ENCODE data around the gene BIN1.

The BIN1 gene

GRCh38 chr2:127140538-127140937, 33.6 kb upstream of the BIN1 start:
- no peak overlapping the region for H3K27ac Mint-ChIP-seq

GRCh38 chr2:127139766-127140165, 32.8 kb upstream of the BIN1 start:
- Mint-ChIP-seq H3K4me1 (ENCODE audit: low read depth) (peaks cover 5% of the 10 kb centered on the region), H3K9me3 (no peaks in the 10 kb centered on the region), H3K27me3 (no peaks in the 10 kb centered on the region), H3K27ac (no peak overlapping the region), H3K36me3 (ENCODE audit: low read depth) (no peaks in the 10 kb centered on the region), H3K4me3 (no peak overlapping the region)

More at GRCh38 chr2:127140538-127140937, 33.6 kb upstream of the BIN1 start:
- H3K27me3 Mint-ChIP-seq = no peaks in the 10 kb centered on the region
- H3K4me1 Mint-ChIP-seq (ENCODE audit: low read depth) = peaks cover 5% of the 10 kb centered on the region
- no peaks in the 10 kb centered on the region for H3K36me3 Mint-ChIP-seq (ENCODE audit: low read depth)
- no peak overlapping the region for H3K4me3 Mint-ChIP-seq
- no peaks in the 10 kb centered on the region for H3K9me3 Mint-ChIP-seq

- Mint-ChIP-seq H3K9me3 (no peaks in the 10 kb centered on the region), H3K36me3 (ENCODE audit: low read depth) (no peaks in the 10 kb centered on the region), H3K27ac (no peak overlapping the region), H3K27me3 (no peaks in the 10 kb centered on the region), H3K4me1 (ENCODE audit: low read depth) (peaks cover 5% of the 10 kb centered on the region), H3K4me3 (no peak overlapping the region)
These were observed 31.3 kb upstream of the BIN1 start for GRCh38 chr2:127138281-127138680.

- Mint-ChIP-seq H3K36me3 (ENCODE audit: low read depth) (no peaks in the 10 kb centered on the region), H3K27ac (no peak overlapping the region), H3K4me1 (ENCODE audit: low read depth) (peaks cover 5% of the 10 kb centered on the region), H3K27me3 (no peaks in the 10 kb centered on the region), H3K9me3 (no peaks in the 10 kb centered on the region), H3K4me3 (no peak overlapping the region)
These were observed 30.8 kb upstream of the BIN1 start for GRCh38 chr2:127137741-127138140.

GRCh38 chr2:127137225-127137624, 30.3 kb upstream of the BIN1 start:
- Mint-ChIP-seq H3K9me3 (no peaks in the 10 kb centered on the region), H3K27me3 (no peaks in the 10 kb centered on the region), H3K4me3 (no peak overlapping the region), H3K36me3 (ENCODE audit: low read depth) (no peaks in the 10 kb centered on the region), H3K4me1 (ENCODE audit: low read depth) (peaks cover 5% of the 10 kb centered on the region), H3K27ac (no peak overlapping the region)

GRCh38 chr2:127134833-127135830, 28.2 kb upstream of the BIN1 start:
- H3K4me3 Mint-ChIP-seq = no peak overlapping the region
- H3K36me3 Mint-ChIP-seq (ENCODE audit: low read depth) = no peaks in the 10 kb centered on the region
- H3K9me3 Mint-ChIP-seq = no peaks in the 10 kb centered on the region
- peaks cover 5% of the 10 kb centered on the region for H3K4me1 Mint-ChIP-seq (ENCODE audit: low read depth)
- no peaks in the 10 kb centered on the region for H3K27me3 Mint-ChIP-seq
- H3K27ac Mint-ChIP-seq = no peak overlapping the region

GRCh38 chr2:127134235-127134634, 27.3 kb upstream of the BIN1 start:
- Mint-ChIP-seq H3K27me3 (no peaks in the 10 kb centered on the region), H3K4me3 (no peak overlapping the region), H3K9me3 (no peaks in the 10 kb centered on the region), H3K36me3 (ENCODE audit: low read depth) (no peaks in the 10 kb centered on the region), H3K27ac (no peak overlapping the region), H3K4me1 (ENCODE audit: low read depth) (no peaks in the 10 kb centered on the region)

- Mint-ChIP-seq H3K27ac (no peak overlapping the region), H3K9me3 (no peaks in the 10 kb centered on the region)
These were observed 26.8 kb upstream of the BIN1 start for GRCh38 chr2:127133793-127134192.

GRCh38 chr2:127130421-127130820, 23.5 kb upstream of the BIN1 start:
- no peaks in the 10 kb centered on the region for H3K36me3 Mint-ChIP-seq (ENCODE audit: low read depth)
- peaks cover 10% of the 10 kb centered on the region for H3K4me1 Mint-ChIP-seq (ENCODE audit: low read depth)
- no peaks in the 10 kb centered on the region for H3K9me3 Mint-ChIP-seq
- H3K27ac Mint-ChIP-seq = no peak overlapping the region
- H3K4me3 Mint-ChIP-seq = no peak overlapping the region
- no peaks in the 10 kb centered on the region for H3K27me3 Mint-ChIP-seq

More at GRCh38 chr2:127133793-127134192, 26.8 kb upstream of the BIN1 start:
- peaks cover under 1% of the 10 kb centered on the region for H3K4me1 Mint-ChIP-seq (ENCODE audit: low read depth)
- no peak overlapping the region for H3K4me3 Mint-ChIP-seq
- no peaks in the 10 kb centered on the region for H3K36me3 Mint-ChIP-seq (ENCODE audit: low read depth)
- H3K27me3 Mint-ChIP-seq = no peaks in the 10 kb centered on the region

- Mint-ChIP-seq H3K27ac (no peak overlapping the region), H3K4me3 (no peak overlapping the region), H3K9me3 (no peaks in the 10 kb centered on the region), H3K4me1 (ENCODE audit: low read depth) (peaks cover 10% of the 10 kb centered on the region), H3K27me3 (no peaks in the 10 kb centered on the region), H3K36me3 (ENCODE audit: low read depth) (no peaks in the 10 kb centered on the region)
These were observed 23.0 kb upstream of the BIN1 start for GRCh38 chr2:127129937-127130336.

GRCh38 chr2:127128445-127128904, 21.5 kb upstream of the BIN1 start:
- H3K27me3 Mint-ChIP-seq = no peaks in the 10 kb centered on the region
- H3K27ac Mint-ChIP-seq = no peak overlapping the region
- peak overlapping the region; percentile 16 for H3K4me3 Mint-ChIP-seq
- peaks cover 10% of the 10 kb centered on the region for H3K4me1 Mint-ChIP-seq (ENCODE audit: low read depth)
- H3K36me3 Mint-ChIP-seq (ENCODE audit: low read depth) = no peaks in the 10 kb centered on the region
- H3K9me3 Mint-ChIP-seq = no peaks in the 10 kb centered on the region

- H3K4me1 Mint-ChIP-seq (ENCODE audit: low read depth) = peaks cover 10% of the 10 kb centered on the region
- H3K36me3 Mint-ChIP-seq (ENCODE audit: low read depth) = no peaks in the 10 kb centered on the region
- no peaks in the 10 kb centered on the region for H3K9me3 Mint-ChIP-seq
- H3K27ac Mint-ChIP-seq = no peak overlapping the region
- no peak overlapping the region for H3K4me3 Mint-ChIP-seq
- no peaks in the 10 kb centered on the region for H3K27me3 Mint-ChIP-seq
These were observed 18.9 kb upstream of the BIN1 start for GRCh38 chr2:127125821-127126220.

GRCh38 chr2:127124426-127124825, 17.5 kb upstream of the BIN1 start:
- H3K36me3 Mint-ChIP-seq (ENCODE audit: low read depth) = no peaks in the 10 kb centered on the region
- H3K27ac Mint-ChIP-seq = no peak overlapping the region
- H3K4me3 Mint-ChIP-seq = no peak overlapping the region
- no peaks in the 10 kb centered on the region for H3K27me3 Mint-ChIP-seq
- H3K9me3 Mint-ChIP-seq = no peaks in the 10 kb centered on the region
- peaks cover 10% of the 10 kb centered on the region for H3K4me1 Mint-ChIP-seq (ENCODE audit: low read depth)

- H3K4me3 Mint-ChIP-seq = no peak overlapping the region
These were observed 15.5 kb upstream of the BIN1 start for GRCh38 chr2:127122361-127123027.

GRCh38 chr2:127121776-127122176, 14.8 kb upstream of the BIN1 start:
- Mint-ChIP-seq H3K4me3 (no peak overlapping the region), H3K36me3 (ENCODE audit: low read depth) (no peaks in the 10 kb centered on the region), H3K27ac (no peak overlapping the region), H3K4me1 (ENCODE audit: low read depth) (peaks cover 4% of the 10 kb centered on the region), H3K27me3 (no peaks in the 10 kb centered on the region), H3K9me3 (no peaks in the 10 kb centered on the region)

More at GRCh38 chr2:127122361-127123027, 15.5 kb upstream of the BIN1 start:
- Mint-ChIP-seq H3K9me3 (no peaks in the 10 kb centered on the region), H3K36me3 (ENCODE audit: low read depth) (no peaks in the 10 kb centered on the region), H3K27ac (no peak overlapping the region), H3K27me3 (no peaks in the 10 kb centered on the region), H3K4me1 (ENCODE audit: low read depth) (peaks cover 4% of the 10 kb centered on the region)

Data from stimulated activated naive CD8-positive, alpha-beta T cell treated with anti-CD3 and anti-CD28 coated beads, Interleukin-15, Interleukin-2, amounts not matched to agents 100 ng/mL and 50 ng/mL, for 24 hours (primary cell).